ENCODE data around the gene NUP93. TPM values are rescaled to one million over a fixed set of nuclear protein-coding genes. Genes with fewer than 3 reads are reported as not detected.
"Not testable (repeated sequence)": the region's sequence is repeated elsewhere in the genome, so short reads cannot be mapped to it uniquely, and the experiment has no call there.

The NUP93 gene
- polyA plus RNA-seq, 4 donors = 50.1 to 94.4 (median 79.9) TPM

- DNase-seq (ENCODE audit: low read depth in 4 of 4, low spot score in 3 of 4) = not testable (repeated sequence)
Observed at GRCh38 chr16:56884929-56885328, 155.0 kb downstream of the NUP93 start.

GRCh38 chr16:56885446-56886162, 155.7 kb downstream of the NUP93 start:
- DNase-seq (ENCODE audit: low read depth in 4 of 4, low spot score in 3 of 4) = no peak

GRCh38 chr16:56886296-56886695, 156.4 kb downstream of the NUP93 start:
- DNase-seq (ENCODE audit: low read depth in 4 of 4, low spot score in 3 of 4) = no peak

GRCh38 chr16:56886826-56887225, 156.9 kb downstream of the NUP93 start:
- DNase-seq (ENCODE audit: low read depth in 4 of 4, low spot score in 3 of 4) = no peak

GRCh38 chr16:56888806-56889205, 158.9 kb downstream of the NUP93 start:
- no peak for DNase-seq (ENCODE audit: low read depth in 4 of 4, low spot score in 3 of 4)

- no peak for DNase-seq (ENCODE audit: low read depth in 4 of 4, low spot score in 3 of 4)
Observed at GRCh38 chr16:56889206-56889605, 159.3 kb downstream of the NUP93 start.

- DNase-seq (ENCODE audit: low read depth in 4 of 4, low spot score in 3 of 4) = no peak
Observed at GRCh38 chr16:56891685-56892084, 161.8 kb downstream of the NUP93 start.

- DNase-seq (ENCODE audit: low read depth in 4 of 4, low spot score in 3 of 4) = no peak
Observed at GRCh38 chr16:56892705-56893104, 162.8 kb downstream of the NUP93 start.

- DNase-seq (ENCODE audit: low read depth in 4 of 4, low spot score in 3 of 4) = no peak
Observed at GRCh38 chr16:56894331-56894917, 164.5 kb downstream of the NUP93 start.

GRCh38 chr16:56895813-56896212, 165.9 kb downstream of the NUP93 start:
- DNase-seq (ENCODE audit: low read depth in 4 of 4, low spot score in 3 of 4) = no peak

- no peak for DNase-seq (ENCODE audit: low read depth in 4 of 4, low spot score in 3 of 4)
Observed at GRCh38 chr16:56896244-56896643, 166.3 kb downstream of the NUP93 start.

GRCh38 chr16:56897026-56897799, 167.3 kb downstream of the NUP93 start:
- no peak for DNase-seq (ENCODE audit: low read depth in 4 of 4, low spot score in 3 of 4)

GRCh38 chr16:56898847-56899246, 168.9 kb downstream of the NUP93 start:
- no peak for DNase-seq (ENCODE audit: low read depth in 4 of 4, low spot score in 3 of 4)

Other genes with a start within 250 kb of the NUP93 start
- gene BBS2, start 210.1 kb upstream of the NUP93 start, polyA plus RNA-seq (ENCODE audit: insufficient read length in 4 of 4) = 100 to 1,000 TPM in 2 of 4 donors, 10 to 100 TPM in 2; 73.8 to 109 (median 93.8) TPM
- not detected for gene MT4, start 165.1 kb upstream of the NUP93 start, polyA plus RNA-seq (ENCODE audit: insufficient read length in 4 of 4)
- gene MT3, start 140.6 kb upstream of the NUP93 start, polyA plus RNA-seq (ENCODE audit: insufficient read length in 4 of 4) = 1 to 10 TPM in 2 of 4 donors, under 1 TPM in 1, not detected in 1; 0.73 to 1.4 (median 1.0) TPM
- gene MT2A, start 121.5 kb upstream of the NUP93 start, polyA plus RNA-seq (ENCODE audit: insufficient read length in 4 of 4) = 10 to 100 TPM; 19.5 to 27.5 (median 23.6) TPM
- gene MT1E, start 104.3 kb upstream of the NUP93 start, polyA plus RNA-seq (ENCODE audit: insufficient read length in 4 of 4) = 10 to 100 TPM; 20.0 to 50.1 (median 24.8) TPM
- 1 to 10 TPM in 1 of 4 donors, under 1 TPM in 2, not detected in 1; 0.27 to 1.1 (median 0.32) TPM for gene MT1M, start 97.5 kb upstream of the NUP93 start, polyA plus RNA-seq (ENCODE audit: insufficient read length in 4 of 4)
- not detected for gene MT1A, start 91.5 kb upstream of the NUP93 start, polyA plus RNA-seq (ENCODE audit: insufficient read length in 4 of 4)
- gene MT1B, start 78.2 kb upstream of the NUP93 start, polyA plus RNA-seq (ENCODE audit: insufficient read length in 4 of 4) = under 1 TPM in 1 of 4 donors, not detected in 3; 0.59 TPM
- 10 to 100 TPM in 3 of 4 donors, 1 to 10 TPM in 1; 4.9 to 73.8 (median 49.8) TPM for gene MT1F, start 72.2 kb upstream of the NUP93 start, polyA plus RNA-seq (ENCODE audit: insufficient read length in 4 of 4)
- gene MT1G, start 62.1 kb upstream of the NUP93 start, polyA plus RNA-seq (ENCODE audit: insufficient read length in 4 of 4) = 100 to 1,000 TPM in 1 of 4 donors, 10 to 100 TPM in 3; 16.9 to 173 (median 36.0) TPM
- 10 to 100 TPM in 2 of 4 donors, 1 to 10 TPM in 2; 4.4 to 57.8 (median 10.6) TPM for gene MT1H, start 60.3 kb upstream of the NUP93 start, polyA plus RNA-seq (ENCODE audit: insufficient read length in 4 of 4)
- gene MT1X, start 47.7 kb upstream of the NUP93 start, polyA plus RNA-seq (ENCODE audit: insufficient read length in 4 of 4) = 10 to 100 TPM; 16.7 to 48.4 (median 22.0) TPM
- 10 to 100 TPM in 3 of 4 donors, 1 to 10 TPM in 1; 1.3 to 37.8 (median 35.0) TPM for gene SLC12A3, start 135.1 kb downstream of the NUP93 start, polyA plus RNA-seq (ENCODE audit: insufficient read length in 4 of 4)
- 100 to 1,000 TPM; 120 to 241 (median 132) TPM for gene HERPUD1, start 202.0 kb downstream of the NUP93 start, polyA plus RNA-seq (ENCODE audit: insufficient read length in 4 of 4)
- gene CETP, start 231.8 kb downstream of the NUP93 start, polyA plus RNA-seq (ENCODE audit: insufficient read length in 4 of 4) = 10 to 100 TPM in 3 of 4 donors, 1 to 10 TPM in 1; 7.3 to 13.4 (median 11.4) TPM

All from left renal pelvis (tissue), 4 donors.